Measurements from ENCODE around the gene HAUS7.

GRCh38 chrX:153407736-153408135, 62.6 kb downstream of the HAUS7 start:
- TF ChIP-seq CTCF (IDR thresholded peaks at IDR 0.05) = no peak
- no peak for TF ChIP-seq EZH2phosphoT487 (IDR thresholded peaks at IDR 0.05)
